HG03571 (cell line): ENCODE results near the gene SHB.
A peak's percentile ranks its signal among the peaks of the same experiment; 100 is the strongest.
"Not testable (repeated sequence)": the region's sequence is repeated elsewhere in the genome, so short reads cannot be mapped to it uniquely, and the experiment has no call there.

Source experiments
- ATAC-seq: cut with Tn5 transposase; IDR thresholded peaks from one replicate; pipeline ENCODE4 v1.9.1; 2021; ENCODE audit not compliant: unreplicated experiment

Gene SHB

DNA sequence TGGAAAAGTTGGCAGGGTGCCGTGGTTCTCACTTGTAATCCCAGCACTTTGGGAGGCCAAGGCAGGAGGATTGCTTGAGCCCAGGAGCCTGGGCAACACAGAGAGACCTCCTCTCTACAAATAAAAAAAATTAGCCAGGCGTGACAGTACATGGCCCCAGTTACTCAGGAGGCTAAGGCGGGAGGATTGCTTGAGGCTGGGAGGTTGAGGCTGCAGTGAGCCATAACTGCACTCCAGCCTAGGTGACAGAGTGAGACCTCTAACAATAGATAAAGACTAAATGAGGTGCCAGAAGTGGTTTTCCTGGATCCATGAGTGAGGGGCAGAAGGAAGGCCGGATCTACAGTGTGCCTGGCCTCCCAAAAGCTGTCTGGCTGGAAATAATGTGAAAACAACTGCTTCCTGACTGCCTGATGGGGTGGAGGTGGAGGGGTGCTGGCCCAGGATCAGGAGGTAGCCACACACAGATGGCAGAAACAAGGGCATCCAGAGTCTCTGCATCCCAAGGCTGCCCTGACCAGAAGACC is 4.1 kb downstream of the SHB start:
- ATAC-seq = no peak

DNA sequence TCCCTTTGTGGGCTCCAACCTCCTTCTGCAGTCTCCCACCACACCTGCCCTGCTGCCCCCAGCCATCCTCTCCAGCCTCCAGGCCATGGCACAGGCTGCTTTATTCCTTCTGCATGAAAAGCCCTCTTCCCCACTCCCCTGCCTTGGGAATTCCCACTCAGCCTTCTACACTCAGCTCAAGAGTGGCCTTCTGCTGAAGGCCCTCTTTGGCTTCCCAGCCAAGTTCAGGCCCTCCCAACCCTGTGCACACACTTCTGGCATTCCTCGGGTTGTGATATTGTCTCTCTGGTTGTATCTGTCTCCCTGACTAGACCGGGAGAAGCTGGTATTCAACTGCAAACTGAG is 5.7 kb downstream of the SHB start:
- ATAC-seq = no peak

DNA sequence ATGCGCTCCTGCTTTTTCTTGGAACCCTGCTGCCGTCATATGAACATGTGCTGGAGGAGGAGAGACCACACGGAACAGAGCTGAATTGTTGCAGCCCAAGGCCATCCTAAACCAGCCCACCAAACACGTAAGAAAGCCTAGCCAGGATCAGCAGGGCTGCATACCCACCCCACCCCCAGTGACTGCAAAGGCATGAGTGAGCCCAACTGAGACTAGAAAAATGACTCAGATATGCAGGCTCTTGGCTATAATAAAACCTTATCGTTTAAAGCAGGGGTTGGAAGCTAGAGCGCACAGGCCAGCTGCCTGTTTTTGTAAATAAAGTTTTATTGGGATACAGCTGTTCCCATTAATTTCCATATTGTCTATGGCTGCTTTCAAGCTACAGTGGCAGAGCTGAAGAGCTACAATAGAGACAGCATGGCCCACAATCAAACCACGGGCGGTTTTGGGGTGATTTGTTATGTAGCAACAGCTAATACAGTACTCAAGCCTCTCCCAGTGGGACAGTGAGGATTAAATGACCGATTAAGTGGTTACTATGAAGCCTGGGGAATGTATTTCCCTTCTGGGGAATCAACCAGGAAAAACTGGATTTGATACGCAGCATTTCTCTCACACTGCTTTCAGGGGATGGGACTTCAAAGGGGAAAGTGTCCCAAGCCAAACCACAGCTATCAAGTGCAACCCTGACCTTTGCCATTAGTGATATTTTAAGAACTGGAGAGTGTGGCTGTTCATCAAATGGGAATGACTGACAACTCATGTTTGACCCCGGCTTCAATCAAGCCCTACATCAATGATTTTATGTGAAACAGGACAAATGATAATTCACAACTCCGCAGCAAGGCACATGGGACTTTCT is 6.3 kb downstream of the SHB start:
- no peak for ATAC-seq

DNA sequence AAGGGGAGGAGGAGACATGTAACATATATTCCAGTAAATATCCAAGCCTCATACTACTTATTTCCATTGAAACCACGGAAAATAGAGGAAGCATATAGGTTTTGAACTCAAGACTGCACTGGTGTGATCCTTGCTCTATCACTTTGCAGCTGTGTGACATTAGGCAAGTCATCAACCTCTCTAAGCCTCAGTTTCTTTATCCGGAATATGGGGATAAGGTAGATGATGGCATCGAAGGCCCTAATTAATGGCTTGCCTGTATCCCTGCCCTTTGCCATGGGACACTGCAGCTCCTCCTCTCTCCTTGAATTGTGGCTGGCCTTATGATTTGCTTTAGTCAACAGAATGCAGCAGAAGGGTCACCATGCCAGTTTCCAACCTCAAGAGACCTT is 6.9 kb downstream of the SHB start:
- no peak for ATAC-seq

DNA sequence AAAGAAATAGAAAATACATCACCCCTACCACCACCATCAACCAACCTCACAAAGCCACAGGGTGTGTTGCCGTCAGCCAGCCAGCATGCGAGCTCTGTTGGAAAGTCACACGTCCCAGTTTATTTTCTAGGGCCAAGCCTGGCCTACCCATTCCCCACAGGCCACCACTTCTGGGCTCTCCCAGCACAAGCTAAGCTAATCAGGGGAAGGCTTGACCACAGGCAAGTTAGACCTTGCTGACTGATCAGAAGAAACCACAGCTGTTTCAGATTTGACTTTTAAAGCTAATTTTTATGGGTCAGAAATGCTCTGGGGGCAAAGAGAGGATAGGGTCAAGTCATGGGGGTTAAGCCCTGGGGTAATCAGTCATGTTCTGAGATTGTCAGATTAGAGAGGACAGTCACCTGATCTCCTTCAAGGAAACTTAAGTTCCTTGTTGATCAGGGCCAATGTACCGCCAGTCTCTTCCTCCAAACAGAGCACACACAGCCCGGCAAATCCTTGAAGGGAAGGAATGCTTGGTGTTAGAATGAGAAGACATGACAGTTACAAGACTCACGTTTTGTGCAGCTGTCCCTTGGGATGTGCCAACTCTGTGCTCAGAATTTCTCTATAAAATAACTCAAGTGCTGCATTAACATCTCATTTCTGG is 7.6 kb downstream of the SHB start:
- ATAC-seq = peak; percentile 78

DNA sequence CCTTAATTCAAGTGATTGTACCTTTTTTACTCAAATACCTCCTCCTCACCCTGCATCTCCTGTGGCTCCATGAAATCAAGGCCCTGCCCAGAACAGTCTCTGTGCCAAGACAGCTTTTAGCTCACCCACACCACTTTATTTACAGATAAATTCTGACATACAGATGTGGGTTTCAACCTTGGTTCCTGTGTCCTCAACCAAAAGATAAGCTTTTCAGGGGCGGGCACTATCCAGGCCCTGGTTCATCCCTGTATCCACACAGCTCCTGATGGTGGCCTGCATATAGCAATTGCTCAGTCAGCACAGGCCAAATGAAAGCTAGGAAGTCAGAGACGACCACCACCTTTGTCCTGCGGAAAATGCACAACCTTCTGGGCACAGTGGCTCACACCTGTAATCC is 8.3 kb downstream of the SHB start:
- ATAC-seq = no peak

DNA sequence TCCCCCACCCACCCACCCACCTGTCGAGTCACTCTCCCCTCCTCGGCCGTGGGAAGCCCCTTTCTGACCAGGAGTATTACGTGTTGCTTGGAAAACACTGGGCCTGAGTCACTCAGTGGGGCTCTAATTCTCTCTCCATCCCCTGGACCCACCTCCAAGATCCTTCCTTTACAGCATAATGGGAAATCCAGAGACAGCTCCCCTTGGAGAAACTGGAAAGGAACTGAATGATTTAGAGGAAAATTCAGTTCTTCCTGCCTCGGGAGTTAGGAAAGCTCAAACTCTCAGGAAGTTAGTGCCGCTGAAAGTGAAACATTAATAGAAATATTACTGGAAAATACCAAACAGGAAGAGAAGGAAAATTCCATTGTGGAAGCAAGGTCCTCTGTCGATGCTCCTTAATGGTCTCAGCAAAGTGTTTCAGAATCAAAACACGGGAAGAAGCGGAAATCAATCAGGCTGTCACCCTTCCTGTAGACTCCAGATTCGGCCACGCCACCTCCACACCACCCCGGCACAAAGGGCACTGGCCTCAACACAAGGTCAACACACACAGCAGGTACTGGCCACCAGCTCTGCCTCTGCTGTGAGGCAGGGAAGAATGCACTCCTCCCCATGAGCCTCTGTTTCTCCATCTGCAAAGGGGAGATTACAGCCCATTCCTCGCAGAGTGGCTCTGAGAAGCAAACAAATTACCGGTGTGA is 9.6 kb downstream of the SHB start:
- no peak for ATAC-seq

DNA sequence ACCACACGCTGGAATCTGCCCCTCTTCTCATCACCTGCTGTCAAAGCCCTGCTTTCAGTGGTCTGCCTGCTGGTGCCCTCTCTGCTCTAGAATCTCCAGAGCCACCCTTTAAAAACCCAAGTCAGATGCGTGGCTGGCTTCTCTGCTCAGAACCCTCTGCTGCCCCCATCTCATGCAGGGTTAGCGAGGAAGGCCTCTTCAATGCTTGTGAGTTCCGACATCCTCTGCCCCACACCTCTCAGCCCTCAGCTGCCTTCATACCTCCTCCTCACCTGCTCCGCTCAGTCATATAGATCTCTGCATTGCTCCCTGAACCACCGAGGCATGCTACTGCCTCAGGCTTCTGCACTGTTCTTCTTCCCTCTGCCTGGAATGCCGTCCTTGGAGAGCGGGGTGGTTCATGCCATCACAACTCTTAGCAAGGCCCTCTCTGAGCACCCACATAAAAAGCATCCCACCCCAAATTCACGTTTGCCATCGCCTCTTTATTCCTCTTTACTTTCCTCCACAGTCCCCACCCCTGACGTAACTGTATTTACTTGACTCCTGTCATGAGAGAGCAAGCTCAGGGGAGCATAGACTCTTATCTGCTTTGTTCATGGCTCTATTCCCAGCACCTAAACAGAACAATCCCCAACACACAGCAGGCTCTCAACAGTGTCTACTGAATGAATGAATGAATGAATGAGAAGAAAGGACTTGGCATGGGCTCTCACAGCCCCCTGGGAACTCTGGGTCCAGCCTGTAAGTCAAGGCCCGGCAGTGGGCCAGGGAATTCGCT is 10.4 kb downstream of the SHB start:
- ATAC-seq = no peak

DNA sequence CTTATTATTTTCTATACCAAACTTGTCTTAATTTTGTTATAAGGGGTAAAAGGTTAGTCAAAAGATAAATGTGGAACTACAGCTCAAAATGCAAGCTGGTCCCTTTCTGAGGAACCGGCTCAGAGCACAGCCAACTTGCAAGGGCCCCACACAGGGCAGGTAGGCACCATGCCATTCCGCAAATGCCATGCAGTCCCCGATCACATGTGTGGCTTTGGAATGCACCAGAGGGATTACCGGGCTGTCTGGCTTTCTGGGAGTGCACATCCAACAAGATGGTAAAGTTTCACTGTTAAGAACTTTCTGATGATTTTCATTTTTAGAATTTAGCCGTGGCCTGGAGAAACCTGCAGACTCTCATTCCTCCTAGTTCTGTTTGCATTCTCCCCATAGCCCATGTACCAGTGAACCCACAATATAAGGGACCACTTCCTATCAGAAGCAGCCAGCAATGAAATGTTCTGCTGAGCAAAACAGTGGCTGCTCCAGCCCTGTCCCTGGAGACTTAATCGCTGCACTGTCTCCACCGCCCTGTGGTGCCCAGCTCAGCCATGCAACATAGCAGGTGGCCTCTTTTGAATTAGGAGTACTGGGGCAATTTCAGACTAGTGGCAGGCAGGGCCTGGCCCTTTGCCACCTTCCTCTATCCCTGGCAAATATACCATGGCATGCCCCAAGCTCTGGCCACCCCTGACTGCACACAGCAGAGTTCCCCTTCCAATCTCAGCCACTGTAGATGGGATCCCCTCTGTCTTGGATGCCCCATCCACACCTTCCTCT is 11.4 kb downstream of the SHB start:
- ATAC-seq = no peak

DNA sequence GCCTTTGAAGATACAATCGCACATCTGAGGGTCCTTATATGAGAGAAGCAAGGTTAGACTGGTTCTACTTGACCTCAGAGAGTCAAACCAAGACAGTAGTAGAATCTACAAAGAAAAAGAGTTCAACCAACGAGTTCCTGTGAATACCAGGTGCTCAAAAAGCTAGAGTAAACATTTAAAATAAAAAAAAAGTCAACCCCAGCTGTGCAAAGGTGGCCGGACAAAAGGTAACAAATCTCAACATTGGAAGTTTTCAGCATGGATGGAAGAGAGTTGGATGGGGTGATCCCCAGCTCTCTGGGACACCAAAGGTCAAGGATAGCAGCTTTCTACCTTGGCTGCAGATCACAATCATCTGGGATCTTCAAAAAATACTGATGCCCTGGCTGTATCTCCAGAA is 14.4 kb downstream of the SHB start:
- no peak for ATAC-seq

DNA sequence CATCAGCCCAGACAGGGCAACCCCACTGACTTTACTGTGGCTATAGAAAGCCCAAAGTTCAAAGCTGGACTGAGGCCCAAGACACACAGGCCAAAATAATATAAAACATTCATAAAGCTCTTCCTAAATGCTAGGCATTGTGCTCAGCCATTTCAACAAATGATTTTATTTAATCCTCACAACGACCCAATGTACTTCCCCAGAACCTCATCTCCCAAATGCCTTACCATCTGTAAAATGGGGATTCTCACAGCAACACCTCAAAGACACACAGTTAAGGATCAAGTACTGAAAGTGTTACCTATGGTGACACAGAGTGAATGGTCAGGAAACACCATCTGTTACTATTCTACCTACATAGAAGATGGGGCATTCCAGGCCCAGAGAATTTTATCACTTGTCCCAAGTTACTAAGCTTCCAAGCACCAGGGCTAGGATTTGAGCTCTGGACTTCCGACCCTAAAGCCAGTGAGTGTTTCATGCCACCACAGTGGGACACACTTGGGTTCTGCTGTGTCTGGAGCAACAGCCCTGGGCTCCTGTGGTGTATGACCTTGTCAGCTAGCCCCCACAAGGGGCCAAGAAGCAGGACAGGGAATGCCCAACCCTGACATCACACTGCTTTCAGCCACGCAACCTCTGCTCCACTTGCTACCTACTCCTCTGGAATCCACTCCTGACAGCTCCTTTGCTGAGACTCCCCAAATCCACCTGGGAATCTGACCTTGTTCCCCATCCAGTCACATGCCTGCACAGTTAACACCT is 15.1 kb downstream of the SHB start:
- no peak for ATAC-seq

DNA sequence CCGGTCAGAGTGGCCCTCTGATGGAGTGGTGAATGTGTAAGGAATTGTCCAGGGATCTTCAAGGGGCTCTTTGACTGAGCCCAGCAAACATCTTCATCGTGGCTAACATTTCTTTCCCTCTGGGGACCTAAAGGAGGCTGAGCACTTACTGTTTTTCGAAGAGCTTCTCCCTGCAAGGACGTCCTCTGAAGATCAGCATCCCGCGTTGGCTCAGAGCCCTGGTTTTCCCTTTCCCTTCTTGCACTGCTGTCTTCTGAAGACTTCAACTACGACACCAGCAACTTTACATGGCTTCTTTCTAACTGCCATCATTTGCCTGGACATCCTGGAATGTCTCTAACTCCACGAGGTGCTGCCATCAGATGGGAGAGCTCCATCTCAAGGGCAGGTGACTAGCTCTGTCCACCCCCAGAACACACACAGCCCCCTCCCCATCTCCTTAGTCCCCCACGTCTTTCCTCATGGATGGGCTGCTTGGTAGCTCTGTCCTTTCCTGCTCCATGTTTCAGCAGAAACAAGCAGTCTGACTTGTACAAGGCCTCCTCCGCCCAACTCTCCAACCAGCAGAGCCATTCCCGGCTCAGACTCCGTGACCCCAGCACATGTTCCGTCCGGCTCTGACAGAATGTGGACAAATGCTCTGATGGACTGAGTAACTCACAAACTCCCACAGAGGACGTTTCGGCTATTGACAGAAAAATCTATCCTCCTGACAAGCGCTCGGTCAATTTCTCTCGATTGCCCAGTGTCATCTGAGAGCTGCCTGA is 17.1 kb downstream of the SHB start:
- no peak for ATAC-seq

DNA sequence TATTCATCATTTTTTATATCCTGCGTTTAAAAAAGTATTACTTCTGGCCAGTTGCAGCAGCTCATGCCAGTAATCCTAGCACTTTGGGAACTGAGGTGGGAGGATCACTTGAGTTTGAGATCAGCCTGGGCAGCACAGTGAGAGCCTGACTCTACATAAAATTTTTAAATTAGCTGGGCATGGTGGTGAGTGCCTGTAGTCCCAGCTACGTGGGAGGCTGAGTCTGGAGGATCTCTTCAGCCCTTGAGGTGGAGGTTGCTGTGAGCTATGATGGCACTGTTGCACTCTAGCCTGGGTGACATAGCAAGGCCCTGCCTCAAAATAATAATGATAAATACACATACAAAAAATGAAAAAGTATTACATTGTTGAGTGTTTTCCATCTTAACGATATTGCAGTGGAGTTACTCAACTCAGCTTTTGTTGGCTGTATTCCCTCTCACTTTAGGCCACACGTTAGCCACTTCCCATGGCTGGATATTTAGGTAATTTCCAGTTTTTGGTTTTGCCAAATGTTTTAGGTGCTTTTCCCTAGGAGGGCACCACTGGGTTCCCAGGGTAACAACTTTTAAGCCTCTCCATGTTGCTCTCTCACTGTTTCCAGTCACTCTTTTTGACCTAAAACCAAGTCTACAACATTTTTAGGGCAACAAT is 20.6 kb downstream of the SHB start:
- ATAC-seq = no peak

DNA sequence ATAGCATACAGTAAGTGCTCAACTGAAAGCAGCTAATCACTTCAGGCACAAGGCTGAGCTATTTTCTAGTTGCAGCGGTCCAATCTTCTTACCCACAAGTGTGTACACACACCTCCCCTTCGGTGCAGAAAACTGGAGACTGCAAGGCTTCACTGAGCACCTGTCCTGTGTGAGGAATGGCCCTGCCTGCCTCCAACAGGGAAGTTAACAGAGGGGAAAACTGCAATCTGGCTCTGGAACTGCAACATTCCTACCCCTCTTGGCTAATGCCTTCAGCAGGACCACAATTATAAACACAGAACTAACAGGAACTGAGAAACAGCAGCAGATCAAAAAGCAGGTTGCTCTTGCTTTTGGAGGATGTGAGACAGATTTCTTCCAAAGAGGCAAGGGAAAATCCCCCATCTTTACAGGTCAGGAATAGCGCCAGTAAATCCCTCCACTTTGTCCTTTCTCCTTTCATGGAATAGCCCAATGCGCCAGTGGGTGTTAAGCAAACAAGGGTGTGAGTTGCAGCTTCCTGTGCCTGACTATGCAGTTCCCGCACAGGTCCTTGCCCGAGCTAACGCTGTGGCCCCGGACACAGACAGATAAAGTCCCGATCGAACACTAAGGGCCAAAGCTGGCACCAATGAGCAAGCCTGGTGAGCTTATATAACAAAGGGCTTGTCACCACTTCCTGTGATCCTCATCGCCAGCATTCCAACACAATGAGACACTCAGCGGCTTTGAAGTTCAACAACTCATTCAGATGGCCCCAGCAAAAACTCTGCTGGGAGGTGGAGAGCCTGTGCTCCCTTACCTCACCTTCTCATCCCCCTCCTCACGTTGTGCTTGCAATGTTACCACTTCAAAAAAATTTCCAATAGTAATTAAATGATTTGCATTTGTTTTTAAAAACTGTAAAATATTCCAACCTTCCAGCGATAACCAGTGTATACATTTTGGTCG is 21.5 kb downstream of the SHB start:
- ATAC-seq = no peak

DNA sequence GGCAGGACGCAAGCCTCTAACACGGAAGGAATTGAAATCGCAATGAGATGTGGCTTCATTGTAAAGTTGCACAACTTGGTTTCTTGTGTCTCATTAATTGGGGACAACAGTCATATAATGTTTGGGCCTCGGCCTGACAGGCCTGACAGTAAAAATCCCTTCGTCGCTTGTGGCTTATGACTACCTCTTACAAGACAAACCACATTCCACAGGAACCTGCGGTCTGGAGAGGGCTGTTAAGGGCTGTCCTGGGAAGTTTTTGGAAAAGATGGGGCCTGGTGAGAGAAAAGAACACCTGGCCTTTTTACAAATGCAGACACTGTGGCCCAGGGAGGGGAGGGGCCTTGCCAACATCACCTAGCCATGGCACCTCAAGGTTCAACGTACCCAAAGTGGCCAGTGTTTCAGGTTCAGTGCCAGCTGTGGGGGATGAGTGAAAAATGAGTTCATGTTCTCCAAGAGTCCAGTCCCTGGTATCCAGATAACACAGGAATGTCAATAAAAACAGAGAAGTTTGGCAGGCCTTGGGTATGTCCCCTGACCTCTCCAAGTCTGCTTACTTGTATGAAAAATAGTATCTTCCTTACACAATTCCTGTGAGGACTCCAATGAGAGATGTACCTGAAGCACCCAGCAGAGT is 22.2 kb downstream of the SHB start:
- no peak for ATAC-seq

DNA sequence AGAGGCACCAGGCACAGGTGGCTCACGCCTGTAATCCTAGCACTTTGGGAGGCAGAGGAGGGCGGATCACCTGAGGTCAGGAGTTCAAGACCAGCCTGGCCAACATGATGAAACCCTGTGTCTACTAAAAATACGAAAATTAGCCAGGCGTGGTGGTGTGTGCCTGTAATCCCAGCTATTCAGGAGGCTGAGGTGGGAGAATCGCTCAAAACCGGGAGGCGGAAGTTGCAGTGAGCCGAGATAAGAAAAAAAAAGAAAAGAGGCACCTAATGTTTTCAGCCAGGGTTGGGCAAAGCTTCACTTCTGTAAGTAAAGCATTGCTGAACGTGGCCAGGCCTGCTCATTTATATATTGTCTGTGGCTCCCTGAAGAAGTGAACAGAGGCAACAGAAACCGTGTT is 23.1 kb downstream of the SHB start:
- ATAC-seq = not testable (repeated sequence)

DNA sequence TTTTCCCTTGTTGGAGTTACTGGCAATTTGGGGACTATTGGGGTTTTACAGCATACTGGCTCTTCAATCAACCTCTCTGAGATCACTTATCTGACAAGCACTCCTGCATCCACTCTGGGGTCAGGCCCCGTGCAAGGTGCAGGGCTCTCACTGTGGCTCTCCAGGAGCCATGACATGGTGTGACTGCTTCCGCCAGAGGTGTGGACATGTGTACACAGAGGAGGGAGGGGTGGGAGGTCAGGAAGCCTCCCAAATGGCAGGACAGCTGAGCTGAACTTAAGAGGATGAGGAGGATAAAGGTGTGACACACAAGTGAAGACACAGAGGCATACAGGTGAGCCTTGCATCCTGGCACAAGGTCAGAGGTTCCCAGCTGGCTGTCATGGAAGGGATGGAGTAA is 24.3 kb downstream of the SHB start:
- no peak for ATAC-seq
